Stimulated activated CD4-positive, alpha-beta T cell treated with anti-CD3 and anti-CD28 coated beads, Interleukin-1b, Interleukin-23, amount 100 ng/mL, for 4 hours (primary cell): Measurements from ENCODE around the gene LARGE2.
"Not testable (repeated sequence)": the region's sequence is repeated elsewhere in the genome, so short reads cannot be mapped to it uniquely, and the experiment has no call there.

Source experiments
- DNase-seq, 2 donors: peaks; one replicate each; pipeline ENCODE4 v3.0.0-alpha.2; 2020; ENCODE audit warnings: low read depth in 2 of 2

The LARGE2 gene

DNA sequence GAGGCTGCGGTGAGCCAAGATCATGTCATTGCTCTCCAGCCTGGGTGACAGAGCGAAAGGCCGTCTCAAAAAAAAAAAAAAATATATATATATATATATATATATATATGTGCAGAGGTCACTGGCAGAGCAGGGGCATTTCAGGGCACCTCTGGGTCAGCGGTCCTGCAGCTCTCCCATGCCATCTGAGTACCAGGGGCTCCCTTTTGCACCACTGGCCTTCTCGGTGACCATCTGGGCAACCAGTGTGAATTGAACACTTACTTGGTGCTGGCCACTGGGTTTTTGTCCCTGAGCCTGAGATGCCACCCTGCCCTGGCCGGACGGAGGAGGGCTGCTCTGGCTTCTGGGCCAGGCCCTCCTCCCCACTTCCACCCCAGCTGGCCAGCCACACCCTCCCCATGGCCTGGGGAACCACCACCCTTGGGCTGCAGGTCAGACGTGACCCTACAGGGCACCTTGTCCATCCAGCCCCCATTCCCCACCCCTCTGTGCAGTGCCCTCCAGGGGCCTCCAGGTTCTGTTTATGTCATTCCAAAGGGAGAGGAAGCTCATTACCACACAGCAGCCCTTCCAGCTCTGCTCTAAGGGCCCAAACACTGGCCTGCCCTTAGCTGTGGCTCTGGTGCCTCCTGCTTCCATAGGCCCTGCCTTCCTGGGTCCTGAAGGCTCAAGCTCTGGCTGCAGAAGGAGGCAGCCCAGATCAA lies 26.8 kb upstream of the LARGE2 start:
- DNase-seq: no peak

DNA sequence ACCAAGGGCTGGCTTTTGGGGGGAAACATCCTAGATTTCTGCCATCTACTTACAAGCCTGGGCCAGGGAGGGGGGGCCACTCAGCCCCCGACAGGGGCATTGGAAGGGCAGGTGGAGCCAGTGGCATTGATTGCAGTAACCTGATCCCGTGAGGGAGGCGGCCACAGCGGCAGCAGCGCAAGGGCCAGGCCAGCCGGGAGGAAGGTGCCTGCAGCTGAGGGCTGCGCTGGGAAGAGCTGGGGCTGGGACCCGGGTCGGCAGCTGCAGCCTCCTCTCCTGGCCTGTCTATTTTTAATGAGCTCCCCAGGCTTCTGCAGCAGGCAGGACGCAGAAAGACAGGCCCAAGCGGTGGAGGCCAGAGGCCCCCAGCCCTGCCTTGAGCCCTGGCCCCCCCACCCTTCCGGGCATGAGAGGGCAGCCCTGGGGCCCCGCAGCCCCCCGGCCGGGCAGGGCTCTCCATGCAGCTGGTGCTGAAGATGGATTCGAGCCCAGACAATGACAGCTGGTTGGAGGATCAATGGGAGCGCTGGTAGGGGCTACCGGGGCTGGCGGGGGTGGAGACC lies 26.0 kb upstream of the LARGE2 start:
- DNase-seq: no peak

GRCh38 chr11:45897556-45897955 lies 24.9 kb upstream of the LARGE2 start:
- DNase-seq: no peak

GRCh38 chr11:45899086-45899447 lies 23.4 kb upstream of the LARGE2 start:
- DNase-seq: no peak

DNA sequence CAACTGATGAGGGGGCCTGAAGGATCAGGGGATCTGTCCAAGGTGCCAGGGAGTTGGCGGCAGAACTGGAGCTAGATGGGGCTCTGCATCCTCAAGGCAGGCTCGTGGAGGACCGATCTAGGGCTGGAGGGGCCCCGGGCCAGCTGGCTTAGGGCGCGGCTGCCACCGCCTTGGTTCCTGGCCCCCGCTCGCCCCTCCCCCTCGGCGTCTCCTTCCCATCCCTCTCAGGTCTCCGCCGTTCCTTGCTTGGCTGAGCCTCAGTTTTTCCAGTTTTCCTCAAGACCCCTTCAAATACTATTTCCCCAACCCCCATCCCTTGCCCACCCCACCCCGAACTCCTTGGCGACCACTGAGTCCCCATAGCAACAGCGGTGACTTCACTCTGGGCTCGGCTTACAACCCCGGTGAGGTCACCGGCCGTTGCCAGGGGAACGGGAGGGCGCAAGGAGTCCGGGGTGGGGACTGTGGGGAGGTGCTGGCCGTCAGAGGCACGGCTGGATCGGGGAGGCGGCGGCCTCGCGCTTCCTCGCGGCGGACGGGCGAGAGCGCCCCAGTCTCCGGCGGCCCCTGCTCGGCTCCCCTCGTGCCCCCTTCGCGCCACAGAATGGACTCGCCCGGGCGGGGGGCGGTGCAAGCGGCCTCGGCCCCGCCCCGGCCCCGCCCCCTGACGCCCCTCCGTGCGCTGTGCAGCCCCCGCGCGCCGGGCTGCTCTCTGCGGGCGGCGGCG lies 22.8 kb upstream of the LARGE2 start:
- DNase-seq: peak; percentile 32 to 43

DNA sequence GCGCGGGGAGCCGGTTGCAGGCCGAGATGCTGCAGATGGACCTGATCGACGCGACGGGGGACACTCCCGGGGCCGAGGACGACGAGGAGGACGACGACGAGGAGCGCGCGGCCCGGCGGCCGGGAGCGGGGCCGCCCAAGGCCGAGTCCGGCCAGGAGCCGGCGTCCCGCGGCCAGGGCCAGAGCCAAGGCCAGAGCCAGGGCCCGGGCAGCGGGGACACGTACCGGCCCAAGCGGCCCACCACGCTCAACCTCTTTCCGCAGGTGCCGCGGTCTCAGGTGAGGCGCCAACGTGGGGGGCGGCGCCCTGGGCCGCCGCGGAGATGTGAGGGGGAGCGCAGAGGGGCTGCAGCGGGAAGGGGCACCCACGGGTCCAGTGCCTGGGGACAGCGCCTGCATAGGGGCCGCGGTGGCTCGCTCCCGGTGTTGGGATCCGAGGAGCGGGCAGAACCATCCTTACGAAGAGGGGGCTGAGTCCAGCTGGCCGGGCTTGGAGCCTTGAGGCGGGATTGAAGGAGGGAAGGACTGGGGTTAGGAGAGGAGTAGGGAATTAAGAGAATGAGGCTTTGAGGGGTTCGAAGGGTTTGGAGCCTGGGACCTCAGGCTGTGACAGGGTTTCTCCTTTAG lies 22.2 kb upstream of the LARGE2 start:
- DNase-seq: not testable (repeated sequence)

DNA sequence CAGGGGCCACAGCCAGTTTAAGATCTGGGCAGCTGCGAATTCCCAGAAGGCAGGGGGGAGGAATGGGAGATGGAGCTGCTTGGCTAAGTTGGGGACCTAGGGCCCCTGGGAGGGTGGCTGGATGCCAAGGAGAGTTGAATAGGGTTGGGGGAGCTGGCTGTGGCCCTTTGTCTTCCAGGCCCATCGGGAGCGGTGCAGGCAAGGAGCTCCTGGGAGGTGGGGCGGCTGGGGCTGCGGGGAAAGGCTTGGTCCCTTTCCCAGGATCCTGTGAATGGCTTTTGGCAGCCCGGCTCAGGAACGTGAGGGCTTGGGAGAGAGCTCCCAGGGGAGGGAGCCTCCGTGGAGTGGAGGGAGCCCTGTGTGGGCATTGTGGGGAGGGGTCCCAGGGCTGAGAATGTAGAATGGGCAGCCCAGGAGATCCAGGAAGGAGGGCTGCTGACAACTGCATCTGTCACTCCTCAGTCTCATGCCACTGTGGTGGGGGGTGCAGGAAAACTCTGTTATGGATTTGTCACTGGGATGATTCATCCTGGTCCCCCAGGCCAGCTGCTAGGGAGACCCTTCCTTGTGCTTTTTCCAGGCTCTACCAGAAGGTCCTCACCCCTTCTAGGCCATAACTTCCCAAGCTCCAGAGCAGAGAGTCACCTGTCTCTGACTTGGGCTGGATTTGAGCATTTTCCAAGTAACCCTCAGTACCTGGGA lies 21.4 kb upstream of the LARGE2 start:
- no peak for DNase-seq

DNA sequence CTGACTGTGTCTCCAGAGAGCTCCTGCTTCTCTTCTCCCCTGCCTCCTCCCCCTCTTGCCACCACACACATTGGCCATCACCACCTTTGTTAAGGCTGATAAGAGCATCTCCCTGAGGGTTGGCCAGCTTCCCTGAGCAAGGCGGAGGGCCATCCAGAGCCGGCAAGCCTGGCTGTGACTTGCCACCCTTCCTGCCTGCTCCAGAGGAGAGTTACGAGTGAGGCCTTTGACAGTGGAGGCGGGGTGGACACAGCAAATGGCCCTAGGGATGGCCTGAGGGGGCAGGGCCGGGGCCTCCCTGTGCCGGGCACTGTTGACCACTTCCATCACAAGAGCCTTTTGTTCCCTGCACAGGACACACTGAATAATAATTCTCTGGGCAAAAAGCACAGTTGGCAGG lies 20.8 kb upstream of the LARGE2 start:
- DNase-seq: no peak

DNA sequence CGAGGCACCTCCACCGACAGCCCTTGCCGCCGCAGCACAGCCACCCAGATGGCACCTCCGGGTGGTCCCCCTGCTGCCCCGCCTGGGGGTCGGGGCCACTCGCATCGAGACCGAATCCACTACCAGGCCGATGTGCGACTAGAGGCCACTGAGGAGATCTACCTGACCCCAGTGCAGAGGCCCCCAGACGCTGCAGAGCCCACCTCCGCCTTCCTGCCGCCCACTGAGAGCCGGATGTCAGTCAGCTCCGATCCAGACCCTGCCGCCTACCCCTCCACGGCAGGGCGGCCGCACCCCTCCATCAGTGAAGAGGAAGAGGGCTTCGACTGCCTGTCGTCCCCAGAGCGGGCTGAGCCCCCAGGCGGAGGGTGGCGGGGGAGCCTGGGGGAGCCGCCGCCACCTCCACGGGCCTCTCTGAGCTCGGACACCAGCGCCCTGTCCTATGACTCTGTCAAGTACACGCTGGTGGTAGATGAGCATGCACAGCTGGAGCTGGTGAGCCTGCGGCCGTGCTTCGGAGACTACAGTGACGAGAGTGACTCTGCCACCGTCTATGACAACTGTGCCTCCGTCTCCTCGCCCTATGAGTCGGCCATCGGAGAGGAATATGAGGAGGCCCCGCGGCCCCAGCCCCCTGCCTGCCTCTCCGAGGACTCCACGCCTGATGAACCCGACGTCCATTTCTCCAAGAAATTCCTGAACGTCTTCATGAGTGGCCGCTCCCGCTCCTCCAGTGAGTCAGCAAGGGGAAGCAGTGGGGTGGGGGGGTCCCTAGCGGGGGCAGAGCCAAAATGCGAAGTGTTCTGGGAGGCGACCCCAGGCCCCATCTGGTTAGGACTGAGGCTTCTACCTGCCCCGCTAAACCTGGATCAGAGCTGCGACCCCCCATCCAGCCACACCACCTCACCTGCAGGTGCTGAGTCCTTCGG lies 19.7 kb upstream of the LARGE2 start:
- no peak for DNase-seq

DNA sequence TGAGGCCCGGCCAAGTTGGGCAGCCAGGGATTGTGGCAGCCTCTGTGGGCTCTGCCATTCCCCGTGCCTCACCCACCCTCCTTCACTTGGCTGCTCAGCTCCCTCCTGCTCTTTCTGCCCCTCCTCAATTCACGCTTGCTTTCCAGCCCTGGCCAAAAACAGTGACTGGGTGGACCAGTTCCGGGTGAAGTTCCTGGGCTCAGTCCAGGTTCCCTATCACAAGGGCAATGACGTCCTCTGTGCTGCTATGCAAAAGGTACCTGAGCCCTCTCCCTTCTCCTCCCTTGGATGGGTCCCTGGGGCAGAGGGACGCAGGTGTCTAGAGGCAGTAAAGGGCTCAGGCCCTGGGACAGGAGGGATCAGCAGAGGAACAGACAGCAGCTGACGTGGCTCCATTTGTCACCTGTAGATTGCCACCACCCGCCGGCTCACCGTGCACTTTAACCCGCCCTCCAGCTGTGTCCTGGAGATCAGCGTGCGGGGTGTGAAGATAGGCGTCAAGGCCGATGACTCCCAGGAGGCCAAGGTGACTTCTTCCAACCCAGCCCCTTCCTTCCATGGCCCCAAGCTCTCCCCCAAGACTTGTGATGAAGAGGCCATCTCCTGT lies 18.0 kb upstream of the LARGE2 start:
- DNase-seq: no peak

GRCh38 chr11:45905095-45905494 lies 17.4 kb upstream of the LARGE2 start:
- DNase-seq: no peak

GRCh38 chr11:45905576-45905975 lies 16.9 kb upstream of the LARGE2 start:
- DNase-seq: not testable (repeated sequence)

GRCh38 chr11:45906096-45906682 lies 16.3 kb upstream of the LARGE2 start:
- no peak for DNase-seq

- no peak for DNase-seq
These were observed 15.4 kb upstream of the LARGE2 start, which contains the start of gene FREY1 for GRCh38 chr11:45906965-45907611. Gene FREY1 (minus strand): TSS chr11:45907271. CDS start chr11:45907245, 26 bp downstream.

GRCh38 chr11:45907911-45908370 lies 14.5 kb upstream of the LARGE2 start:
- no peak for DNase-seq

DNA sequence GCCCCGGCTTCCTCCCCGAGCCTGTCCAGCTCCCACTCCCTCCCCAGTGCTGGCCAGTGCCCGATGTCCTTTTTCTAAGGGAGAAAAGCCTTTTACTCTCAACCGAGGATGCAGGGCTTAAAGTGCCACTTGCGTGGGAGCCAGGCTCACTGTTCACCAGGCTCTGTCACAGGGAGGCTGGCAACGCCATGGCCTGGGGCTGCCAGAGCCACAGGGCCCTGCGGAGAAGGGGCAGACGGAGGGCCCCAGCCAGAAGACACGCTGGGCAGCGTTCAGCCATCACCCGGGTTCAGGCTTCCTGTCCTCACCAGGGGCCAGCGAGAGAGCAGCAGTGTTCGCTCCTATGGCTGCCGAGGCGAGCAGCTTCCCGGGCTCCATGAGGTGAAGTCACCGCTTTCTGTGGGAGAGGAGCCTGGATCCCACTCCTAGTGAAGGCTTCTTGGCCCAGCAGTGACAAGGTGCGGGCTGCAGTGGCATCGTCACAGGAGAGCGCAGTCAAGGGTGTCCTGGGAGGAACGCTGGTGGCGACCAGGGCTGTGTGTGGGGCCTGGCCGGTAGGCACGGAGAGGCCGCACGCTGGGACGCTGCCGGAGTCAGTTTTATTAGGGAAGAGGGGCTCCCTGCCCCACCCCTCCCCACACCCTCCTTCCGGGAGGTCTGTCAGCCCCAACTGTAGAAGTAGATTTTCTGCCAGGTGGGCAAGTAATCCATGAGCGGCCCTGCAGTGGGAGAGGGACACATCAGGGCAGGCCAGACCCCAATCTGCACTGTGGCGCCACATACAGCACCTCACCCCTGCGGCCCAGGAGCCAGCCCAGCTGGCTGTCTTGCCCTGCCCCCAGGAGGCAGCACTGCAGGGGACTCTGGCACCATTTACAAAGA lies 12.6 kb upstream of the LARGE2 start:
- DNase-seq: no peak

DNA sequence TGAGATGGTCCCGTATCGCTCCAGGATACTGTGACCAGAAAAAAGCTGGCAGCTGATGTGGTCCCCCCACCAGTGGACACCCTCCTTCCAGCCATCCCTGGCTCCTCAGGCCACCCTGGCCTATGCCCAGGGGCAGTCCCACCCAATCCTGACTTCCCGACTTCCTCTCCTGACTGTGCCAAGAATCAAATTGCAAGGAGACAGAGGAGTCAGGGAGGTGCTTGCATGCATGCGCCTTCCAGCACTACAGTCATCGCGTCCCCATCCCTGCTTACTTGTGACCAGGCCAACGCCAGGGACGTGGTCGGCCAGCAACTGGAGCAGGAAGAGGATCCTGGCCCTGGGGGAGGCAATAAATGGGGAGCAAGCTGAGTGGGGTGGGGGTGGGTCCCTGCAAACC lies 11.8 kb upstream of the LARGE2 start:
- no peak for DNase-seq

DNA sequence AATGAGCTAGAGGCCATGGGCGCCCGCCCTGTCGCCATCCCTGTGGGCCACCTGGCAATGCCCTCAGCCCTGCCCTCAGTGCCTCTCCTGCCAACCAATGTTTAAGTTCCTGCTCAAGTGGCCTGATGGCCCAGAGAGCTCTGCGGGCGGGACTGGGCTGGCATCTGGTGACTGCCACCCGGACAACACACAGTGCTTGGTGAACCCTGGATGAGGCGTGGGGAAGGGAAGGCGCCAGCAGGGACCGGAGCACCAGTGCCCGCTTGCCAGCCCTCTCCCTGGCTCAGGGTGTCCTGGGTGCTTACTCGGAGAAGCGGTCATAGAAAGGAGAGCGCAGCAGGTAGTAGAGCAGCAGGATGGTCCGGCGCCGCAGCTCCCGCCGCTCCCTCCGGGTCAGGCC lies 8.9 kb upstream of the LARGE2 start:
- DNase-seq: no peak
